ENCODE results near the gene MAD1L1.

MAD1L1 gene

GRCh38 chr7:2257651-2258050 lies 24.9 kb upstream of the MAD1L1 start:
- no peak for DNase-seq

DNA sequence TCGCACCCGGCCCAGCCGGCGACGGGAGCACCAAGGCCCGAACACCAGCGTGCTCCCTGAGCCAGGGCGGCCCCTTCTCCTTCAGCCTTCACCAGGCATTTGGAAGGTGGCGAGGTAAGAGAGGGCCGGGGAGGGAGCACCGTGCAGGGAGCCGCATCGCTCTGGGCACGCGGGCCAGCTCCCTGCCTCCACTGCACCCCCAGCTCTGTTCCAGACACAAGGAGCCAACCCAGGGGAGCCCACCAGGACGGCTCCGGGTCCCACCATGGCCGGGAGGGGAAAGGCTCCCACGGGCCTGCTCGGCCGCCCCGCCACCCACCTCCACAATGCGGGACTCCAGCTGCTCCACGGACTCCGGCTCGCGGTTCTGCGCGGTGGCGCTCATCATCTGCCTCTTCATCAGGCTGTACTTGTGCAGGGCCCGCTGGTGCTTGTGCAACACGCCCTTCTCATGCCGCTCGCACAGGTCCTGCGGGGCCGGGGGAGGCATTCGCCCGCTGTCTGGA lies 24.4 kb upstream of the MAD1L1 start:
- no peak for DNase-seq

- no peak for DNase-seq
Observed at GRCh38 chr7:2256306-2257045, 23.7 kb upstream of the MAD1L1 start.

GRCh38 chr7:2255145-2256139 lies 22.7 kb upstream of the MAD1L1 start:
- DNase-seq = no peak

- DNase-seq = no peak
Observed at GRCh38 chr7:2254429-2255144, 21.8 kb upstream of the MAD1L1 start.

- DNase-seq = no peak
Observed at GRCh38 chr7:2253525-2254244, 20.9 kb upstream of the MAD1L1 start.

GRCh38 chr7:2253021-2253420 lies 20.3 kb upstream of the MAD1L1 start:
- no peak for DNase-seq

- DNase-seq = no peak
Observed at GRCh38 chr7:2251841-2252771, 19.4 kb upstream of the MAD1L1 start.

DNA sequence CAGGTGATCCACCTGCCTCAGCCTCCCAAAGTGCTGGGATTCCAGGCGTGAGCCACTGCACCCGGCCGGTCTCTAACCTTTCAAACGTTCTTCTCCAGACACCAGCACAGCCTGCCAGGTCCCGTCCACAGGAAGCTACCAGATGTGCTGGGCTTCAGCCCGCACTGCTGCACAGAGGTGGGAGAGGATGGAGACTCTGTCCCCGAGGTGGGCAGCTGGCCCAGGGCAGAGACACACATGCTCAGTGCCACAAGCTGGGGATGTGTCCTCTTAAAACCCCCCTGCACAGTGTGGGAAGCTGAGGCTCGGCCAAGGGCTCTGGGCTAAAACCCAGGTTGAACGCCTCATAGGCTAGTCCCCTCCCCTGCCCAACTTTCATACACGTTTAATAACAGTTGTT lies 18.6 kb upstream of the MAD1L1 start:
- no peak for DNase-seq

- DNase-seq = no peak
Observed at GRCh38 chr7:2249744-2250323, 17.1 kb upstream of the MAD1L1 start.

DNA sequence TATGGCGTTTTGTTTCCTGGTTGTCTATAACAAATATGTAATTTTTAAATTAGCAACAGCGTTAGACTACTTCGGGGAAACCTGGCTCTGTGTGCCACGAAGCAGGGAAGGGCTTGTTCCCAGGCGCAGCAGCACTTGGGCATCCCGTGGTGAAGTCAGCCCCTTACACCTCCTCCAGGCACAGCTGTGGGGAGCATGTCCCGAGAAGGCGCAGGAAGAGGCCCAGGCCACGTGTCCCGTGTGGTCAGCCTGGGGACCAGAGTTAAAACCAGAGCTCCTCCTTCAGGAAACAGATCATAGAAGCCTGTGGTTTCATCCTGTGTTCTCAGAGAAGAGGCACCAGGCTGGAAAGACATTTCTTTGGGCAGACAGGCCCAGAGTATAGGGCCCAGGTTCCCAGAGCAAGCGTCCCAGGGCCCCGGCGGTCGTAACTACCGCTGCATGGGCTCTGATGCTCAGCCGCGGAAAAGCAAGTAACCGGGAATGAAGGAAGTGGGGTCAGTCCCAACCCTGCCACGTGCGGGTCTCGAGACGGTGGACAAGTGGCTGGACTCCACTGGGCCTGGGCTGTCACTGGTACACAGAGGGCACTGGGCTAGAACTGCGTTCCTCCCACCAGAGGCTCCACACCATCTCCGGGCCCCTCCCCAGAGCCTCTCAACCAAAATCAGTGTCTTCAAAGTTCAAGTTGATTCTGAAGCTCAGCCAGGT lies 16.4 kb upstream of the MAD1L1 start:
- peak; percentile 95 for DNase-seq

DNA sequence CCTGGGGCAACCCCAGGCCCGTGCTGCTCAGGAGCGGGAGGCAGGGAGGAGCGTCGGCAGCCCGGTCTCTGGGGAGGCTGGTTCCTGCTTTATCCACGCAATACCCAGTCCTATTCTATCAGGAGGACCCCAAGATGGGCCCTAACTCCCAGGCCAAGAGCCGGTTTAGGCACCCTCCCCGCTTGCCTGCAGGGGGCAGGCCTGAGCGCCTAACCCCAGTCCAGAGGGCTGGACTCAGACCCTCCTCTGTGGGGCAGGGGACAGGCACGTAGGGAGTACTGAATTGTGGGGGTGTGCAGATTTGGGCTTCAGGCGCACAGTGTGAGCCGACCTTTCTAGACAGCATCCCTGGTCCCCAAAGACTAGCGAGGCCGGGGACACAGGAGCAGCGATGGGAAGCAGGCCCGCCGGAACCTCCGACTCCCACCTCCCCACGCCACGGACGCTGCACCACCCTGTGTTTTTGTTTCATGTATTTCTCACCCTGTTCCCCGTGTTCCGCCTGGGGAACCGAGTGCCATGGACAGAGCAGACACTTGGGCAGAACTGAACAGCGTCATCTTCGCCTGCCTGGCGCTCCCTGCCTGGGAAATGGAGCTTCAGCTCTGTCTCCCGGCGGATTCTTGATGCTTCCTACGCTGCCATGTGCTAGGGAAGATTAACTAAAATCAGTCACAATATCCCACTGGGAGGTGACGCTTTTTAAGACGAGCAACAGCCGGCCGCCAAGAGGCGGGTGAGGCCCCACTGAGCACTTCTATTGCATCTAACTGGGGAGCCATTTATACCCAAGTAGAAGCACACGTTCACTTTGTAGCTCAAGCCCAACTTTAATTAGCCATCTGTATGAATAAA lies 14.6 kb upstream of the MAD1L1 start:
- no peak for DNase-seq

DNA sequence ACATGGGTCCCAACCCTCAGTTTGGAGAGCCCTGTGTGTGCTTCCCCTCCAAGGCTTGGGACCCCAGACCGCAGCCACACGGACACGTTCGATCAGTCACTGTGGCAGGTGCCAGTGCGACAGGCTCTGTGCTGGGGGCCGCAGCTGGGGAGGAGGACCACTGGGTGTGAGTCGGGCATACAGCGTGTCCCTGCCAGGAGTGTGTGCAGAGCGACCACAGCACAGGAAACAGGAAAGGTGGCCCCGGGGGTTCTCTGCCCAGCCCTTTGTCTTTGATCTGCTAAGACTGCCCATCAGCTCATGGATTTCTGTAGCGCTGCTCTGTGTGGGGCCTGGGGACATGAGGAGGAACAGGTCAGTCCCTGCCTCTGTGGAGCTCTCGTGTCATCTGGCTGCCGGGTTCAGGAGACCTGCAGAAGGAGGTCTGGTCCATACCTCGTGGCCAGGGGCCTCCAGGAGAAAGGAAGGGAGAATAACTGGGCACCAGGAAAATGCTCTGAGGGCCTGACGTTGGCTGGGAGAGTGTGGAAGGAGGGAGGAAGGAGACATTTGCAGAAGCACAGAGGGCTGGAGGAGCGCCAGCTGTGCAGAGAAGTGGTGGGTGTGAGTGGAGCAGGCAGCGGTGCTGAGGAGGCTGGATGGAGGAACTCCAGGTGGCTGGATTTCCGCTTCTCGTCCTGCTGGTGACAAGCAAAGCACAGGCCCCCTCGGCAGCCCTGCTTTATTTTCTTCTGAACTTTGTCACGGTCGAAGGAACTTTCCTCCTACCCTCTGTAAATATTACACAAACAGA lies 13.3 kb upstream of the MAD1L1 start:
- DNase-seq = no peak

GRCh38 chr7:2244404-2244995 lies 11.8 kb upstream of the MAD1L1 start:
- no peak for DNase-seq

GRCh38 chr7:2243458-2243857 lies 10.7 kb upstream of the MAD1L1 start:
- DNase-seq = no peak

DNA sequence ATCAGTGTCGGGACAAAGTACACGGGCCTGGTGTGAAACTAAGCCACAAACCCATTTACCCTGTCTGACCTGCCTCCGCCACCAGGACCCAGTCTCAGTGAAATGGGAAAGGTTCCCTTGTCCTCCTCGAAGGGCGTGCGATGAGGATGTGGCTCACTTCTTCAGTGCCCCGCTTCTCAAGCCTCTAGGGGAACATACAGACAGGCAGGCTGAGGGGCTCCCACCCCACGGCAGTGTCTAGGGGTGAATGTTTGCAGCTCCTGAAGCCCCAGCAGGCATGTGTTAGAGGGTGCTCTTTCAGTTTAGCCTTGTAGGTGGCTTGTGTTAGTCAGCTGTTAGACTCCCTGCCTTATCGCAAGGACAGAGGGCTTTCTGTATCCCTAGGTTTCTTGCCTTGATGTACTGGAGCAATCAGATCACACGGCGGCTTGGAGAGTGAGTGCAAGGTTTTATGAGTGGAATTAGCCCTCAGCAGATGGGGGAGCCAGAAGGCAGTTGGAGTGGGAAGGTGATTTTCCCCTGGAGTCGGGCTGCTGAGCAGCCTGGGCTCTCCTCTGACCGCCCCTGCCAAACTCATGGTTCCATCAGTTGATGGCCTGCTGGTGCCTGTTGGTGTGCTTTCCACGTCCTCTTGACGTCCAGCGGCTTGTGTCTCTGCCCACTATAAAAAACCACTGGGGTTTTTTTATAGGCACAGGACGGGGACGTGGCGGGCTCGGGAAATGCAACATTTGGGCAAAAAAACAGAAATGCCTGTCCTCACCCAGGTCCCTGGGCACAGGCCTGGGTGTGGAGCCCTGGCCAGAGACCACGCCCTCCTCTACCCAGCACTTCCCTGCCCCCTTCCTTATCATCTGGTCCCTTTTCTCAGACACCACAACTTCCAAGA lies 10.0 kb upstream of the MAD1L1 start:
- DNase-seq = peak; percentile 28
